ENCODE measurements around the gene PKMYT1. TPM values are rescaled to one million over a fixed set of nuclear protein-coding genes. Genes with fewer than 3 reads are reported as not detected.

The PKMYT1 gene
- total and polyA plus RNA-seq, 2 of the 4 experiments (the other 2 are of a cell fraction) = 1.8 to 14.9 TPM

DNA sequence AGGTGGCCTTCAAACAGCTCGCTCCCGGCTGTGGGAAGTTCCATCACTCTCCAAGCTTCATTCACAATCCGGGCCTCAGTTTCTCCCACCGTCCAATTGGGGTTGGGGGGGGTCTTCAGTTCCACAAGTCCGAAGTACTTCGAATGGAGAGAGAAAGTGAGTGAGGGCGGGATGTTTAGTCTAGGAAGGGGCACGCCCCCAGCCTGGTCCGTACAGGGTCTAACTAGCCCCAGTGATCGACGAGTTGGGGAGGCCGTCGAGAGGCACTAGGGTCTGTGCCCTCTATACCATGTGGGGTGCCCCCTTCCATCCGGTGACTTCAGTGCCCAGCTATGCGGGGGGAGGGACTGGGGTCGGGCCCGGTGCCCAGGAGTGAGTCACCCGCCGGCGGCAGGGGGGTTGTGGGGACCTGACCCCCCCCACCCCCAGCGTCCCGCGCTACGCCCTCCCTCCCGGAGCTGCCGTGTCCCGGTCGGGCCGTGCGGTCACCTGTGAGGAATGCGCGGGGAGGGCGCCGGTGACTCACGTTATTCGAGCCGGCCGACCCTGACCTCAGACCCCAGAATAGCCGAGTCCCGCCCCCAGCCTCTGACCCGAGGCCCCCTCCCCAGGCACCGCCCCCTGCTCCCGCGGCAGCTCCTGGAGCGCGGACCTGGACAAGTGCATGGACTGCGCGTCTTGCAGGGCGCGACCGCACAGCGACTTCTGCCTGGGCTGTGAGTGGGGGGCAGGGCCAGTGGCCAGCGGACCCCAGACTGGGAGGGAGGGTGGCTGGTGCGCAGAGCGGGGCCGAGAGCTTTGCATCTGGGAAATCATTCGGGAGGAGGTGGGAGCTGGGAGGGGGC is 40.6 kb upstream of the PKMYT1 start (continued):
- TF ChIP-seq POLR2A (IDR thresholded peaks at IDR 0.05; ENCODE audit: low read depth, low read length) = peak; percentile 34
- peak; percentile 89 for TF ChIP-seq FOS (IDR thresholded peaks at IDR 0.05; ENCODE audit: low read depth, low read length)
- no peak for TF ChIP-seq MXI1 (IDR thresholded peaks at IDR 0.05; ENCODE audit: borderline replicate concordance, low read depth, low read length)
- TF ChIP-seq, protein P1, sequence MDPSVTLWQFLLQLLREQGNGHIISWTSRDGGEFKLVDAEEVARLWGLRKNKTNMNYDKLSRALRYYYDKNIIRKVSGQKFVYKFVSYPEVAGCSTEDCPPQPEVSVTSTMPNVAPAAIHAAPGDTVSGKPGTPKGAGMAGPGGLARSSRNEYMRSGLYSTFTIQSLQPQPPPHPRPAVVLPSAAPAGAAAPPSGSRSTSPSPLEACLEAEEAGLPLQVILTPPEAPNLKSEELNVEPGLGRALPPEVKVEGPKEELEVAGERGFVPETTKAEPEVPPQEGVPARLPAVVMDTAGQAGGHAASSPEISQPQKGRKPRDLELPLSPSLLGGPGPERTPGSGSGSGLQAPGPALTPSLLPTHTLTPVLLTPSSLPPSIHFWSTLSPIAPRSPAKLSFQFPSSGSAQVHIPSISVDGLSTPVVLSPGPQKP (IDR thresholded peaks at IDR 0.05; ENCODE audit: borderline replicate concordance, low read depth, low read length) = no peak
- TF ChIP-seq CEBPB (IDR thresholded peaks at IDR 0.05; ENCODE audit: low read depth, low read length) = no peak
- no peak for TF ChIP-seq MAFK (IDR thresholded peaks at IDR 0.05; ENCODE audit: low read depth, low read length)
